Kidney epithelial cell (primary cell): Measurements from ENCODE around the gene KRTAP1-5. TPM values are rescaled to one million over a fixed set of nuclear protein-coding genes. Genes with fewer than 3 reads are reported as not detected.

ENCODE experiments used
- DNase-seq: peaks from one replicate; pipeline ENCODE4 v3.0.0-alpha.2; 2010; ENCODE audit warnings: low read depth
- H3K27me3 ChIP-seq: 2 replicates; pipeline ENCODE4 v1.6.0; 2011; ENCODE audit warnings: low read length; ENCODE audit not compliant: control insufficient read depth, insufficient read depth
- H3K36me3 ChIP-seq: 2 replicates; pipeline ENCODE4 v1.5.1; 2011; ENCODE audit warnings: low read length; ENCODE audit not compliant: control insufficient read depth, insufficient read depth
- H3K4me3 ChIP-seq: 2 replicates; pipeline ENCODE4 v1.5.1; 2011; ENCODE audit warnings: low read depth, mild to moderate bottlenecking, control low read depth, low read length
- total RNA-seq: library from RNA; depleted of rRNA; stranded (reverse); fragments of >200 nt; gene quantifications from 2 replicates; pipeline ENCODE4 v1.2.3, GENCODE V29; 2015
- TF ChIP-seq, protein P1 (sequence below): IDR thresholded peaks from 2 replicates; pipeline ENCODE4 v1.5.1; 2011; ENCODE audit warnings: mild to moderate bottlenecking, moderate library complexity, low read length, control low read depth, inconsistent platforms; ENCODE audit not compliant: insufficient read depth, poor library complexity, severe bottlenecking

Gene KRTAP1-5
- total RNA-seq, 1 donor from 2014 or later = not detected

DNA sequence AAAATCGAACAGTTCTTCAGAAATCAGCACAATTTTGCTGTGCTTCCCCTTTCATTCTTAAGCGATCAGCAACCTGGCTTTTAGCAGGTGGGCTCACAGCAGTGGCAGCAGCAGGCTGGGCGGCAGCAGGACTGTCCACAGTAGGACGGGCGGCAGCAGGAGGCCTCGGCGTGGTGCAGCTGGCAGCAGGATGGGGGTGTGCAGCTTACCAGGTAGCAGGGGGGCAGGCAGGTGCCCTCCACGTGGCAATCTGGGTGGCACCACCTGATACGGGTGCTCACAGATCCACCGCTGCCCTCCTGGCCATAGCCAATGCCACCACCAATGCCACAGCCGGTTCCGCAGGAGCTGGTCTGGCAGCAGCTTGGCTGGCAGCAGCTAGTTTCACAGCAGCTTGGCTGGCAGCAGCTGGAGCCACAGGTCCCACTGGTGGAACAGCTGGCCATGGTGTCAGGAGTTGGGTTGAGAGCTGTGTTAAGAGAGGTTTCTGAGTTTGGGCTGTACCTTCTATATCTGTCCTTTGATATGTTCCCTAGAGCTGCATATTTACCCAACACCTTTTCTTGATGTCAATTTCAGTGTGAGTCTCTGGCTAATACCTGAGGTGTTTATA, 2.7 kb upstream of the KRTAP1-5 start, which contains the start of gene KRTAP1-4:
TSS of gene KRTAP1-4 (minus strand) at position 563 of the 613 bp plus-strand sequence. CDS start at position 446, 117 bp downstream.
- no peak for DNase-seq
- no peak within 1 kb of the TSS for H3K4me3 ChIP-seq
- no peaks in the 10 kb centered on the region for H3K36me3 ChIP-seq
- TF ChIP-seq, protein P1, sequence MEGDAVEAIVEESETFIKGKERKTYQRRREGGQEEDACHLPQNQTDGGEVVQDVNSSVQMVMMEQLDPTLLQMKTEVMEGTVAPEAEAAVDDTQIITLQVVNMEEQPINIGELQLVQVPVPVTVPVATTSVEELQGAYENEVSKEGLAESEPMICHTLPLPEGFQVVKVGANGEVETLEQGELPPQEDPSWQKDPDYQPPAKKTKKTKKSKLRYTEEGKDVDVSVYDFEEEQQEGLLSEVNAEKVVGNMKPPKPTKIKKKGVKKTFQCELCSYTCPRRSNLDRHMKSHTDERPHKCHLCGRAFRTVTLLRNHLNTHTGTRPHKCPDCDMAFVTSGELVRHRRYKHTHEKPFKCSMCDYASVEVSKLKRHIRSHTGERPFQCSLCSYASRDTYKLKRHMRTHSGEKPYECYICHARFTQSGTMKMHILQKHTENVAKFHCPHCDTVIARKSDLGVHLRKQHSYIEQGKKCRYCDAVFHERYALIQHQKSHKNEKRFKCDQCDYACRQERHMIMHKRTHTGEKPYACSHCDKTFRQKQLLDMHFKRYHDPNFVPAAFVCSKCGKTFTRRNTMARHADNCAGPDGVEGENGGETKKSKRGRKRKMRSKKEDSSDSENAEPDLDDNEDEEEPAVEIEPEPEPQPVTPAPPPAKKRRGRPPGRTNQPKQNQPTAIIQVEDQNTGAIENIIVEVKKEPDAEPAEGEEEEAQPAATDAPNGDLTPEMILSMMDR = no peak
- H3K27me3 ChIP-seq = no peaks in the 10 kb centered on the region

DNA sequence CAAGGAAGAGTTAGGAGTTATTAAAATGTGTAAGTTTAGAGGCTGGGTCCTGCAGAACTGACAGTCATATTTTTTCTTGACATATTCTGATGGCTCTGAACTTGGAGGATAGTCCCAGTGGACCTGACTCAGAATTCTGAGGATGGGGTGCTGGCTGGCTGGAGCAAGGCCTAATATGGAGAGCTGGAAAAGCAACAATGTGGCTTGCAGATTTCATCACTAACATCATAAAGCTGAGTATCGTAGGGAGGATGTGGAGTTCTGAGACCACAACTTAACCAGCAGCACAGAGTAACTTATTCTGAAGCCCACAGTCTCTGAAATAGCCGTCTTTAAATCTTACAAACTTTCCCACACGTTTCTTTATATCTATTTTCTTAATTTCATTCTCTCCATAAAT, 2.3 kb downstream of the KRTAP1-5 start:
- Histone ChIP-seq H3K4me3 (no peak overlapping the region), H3K27me3 (no peaks in the 10 kb centered on the region), H3K36me3 (no peaks in the 10 kb centered on the region)
- DNase-seq = no peak
- TF ChIP-seq, protein P1 = no peak

DNA sequence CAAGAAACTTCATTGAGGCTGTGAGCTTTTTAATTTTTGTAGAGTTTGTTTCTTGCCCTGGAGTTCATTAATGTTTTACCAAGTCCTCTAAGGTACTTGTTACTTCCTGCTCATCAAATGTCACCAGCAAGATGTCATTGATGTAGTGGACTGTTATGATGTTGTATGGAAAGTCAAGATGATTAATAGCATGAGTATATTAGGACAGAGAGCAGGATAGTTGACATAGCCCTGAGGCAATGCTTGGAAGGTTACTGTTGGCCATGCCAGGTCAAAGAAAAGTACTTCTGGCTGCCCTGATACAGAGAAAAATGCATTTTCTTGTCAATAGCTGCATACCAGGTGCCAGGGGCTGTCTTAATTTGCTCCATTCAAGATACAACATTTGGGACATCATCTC, 6.7 kb downstream of the KRTAP1-5 start:
- H3K27me3 ChIP-seq = no peaks in the 10 kb centered on the region
- H3K36me3 ChIP-seq = no peaks in the 10 kb centered on the region
- TF ChIP-seq, protein P1 = no peak
- no peak overlapping the region for H3K4me3 ChIP-seq
- DNase-seq = no peak

DNA sequence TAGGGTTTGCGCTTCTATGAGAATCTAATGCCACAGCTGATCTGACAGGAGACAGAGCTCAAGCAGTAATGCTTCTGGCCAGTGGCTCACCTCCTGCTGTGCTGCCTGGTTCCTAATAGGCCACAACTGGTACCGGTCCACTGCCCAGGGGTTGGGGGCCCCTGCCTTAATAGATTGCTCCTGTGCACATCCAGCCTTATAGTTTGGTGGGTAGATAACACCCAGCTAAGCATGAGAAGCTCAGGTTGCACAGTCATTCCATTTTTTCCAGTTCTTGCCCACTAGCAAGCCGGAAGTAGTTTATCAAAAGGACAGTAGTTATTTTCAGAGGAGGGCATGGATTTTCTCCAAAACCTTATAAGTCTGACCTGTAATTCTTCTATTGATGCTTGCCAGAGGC, 7.6 kb downstream of the KRTAP1-5 start:
- H3K4me3 ChIP-seq = no peak overlapping the region
- no peaks in the 10 kb centered on the region for H3K27me3 ChIP-seq
- H3K36me3 ChIP-seq = no peaks in the 10 kb centered on the region
- no peak for DNase-seq
- TF ChIP-seq, protein P1 = no peak

DNA sequence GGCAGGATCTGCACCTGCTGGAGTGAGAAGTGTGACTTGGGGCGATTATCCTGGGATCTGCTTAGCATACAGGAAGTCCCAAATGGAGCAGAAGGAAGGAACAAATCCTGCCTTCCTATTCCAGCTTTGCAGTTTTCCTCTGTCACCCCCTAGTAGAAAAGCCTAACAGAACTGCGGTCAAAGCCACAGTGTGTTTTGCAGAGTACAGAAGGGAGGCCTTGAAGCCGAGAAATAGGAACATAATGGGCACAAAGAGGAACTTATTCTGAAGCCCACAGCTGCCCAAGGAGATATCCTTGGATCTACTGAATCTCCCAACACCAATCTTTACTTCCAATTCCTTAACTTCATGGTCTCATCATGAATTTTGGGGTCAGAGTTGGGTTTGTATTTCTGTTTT, 8.5 kb downstream of the KRTAP1-5 start:
- TF ChIP-seq, protein P1 = no peak
- Histone ChIP-seq H3K36me3 (no peaks in the 10 kb centered on the region), H3K4me3 (no peak overlapping the region), H3K27me3 (no peaks in the 10 kb centered on the region)
- no peak for DNase-seq

DNA sequence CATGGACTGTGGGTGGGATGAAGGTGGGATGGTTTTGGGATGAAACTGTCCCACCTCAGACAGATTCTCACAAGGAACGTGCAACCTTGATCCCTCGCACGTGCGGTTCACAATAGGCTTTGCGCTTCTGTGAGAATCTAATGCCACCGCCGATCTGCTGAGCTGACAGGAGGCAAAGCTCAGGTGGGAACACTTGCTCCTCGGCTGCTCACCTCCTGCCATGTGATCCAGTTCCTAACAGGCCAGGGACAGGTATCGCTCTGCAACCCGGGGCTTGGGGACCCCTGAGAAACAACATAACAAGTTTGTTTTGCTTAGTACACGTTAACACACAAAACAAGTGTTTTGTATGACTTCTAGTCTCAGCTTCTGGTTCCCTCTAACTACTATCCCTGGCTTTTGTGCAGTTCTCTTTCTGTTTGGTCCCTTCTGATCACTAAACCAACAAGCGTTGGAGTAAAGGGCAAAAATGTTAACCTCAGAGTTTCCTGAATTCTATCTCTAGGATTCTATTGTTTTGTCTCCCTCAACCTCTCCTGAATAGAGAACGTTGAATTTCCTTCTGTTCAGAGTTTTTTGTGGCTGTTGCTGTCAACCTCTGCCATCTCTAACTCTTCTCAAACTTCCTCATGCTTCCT, 10.3 kb downstream of the KRTAP1-5 start:
- Histone ChIP-seq H3K36me3 (no peaks in the 10 kb centered on the region), H3K4me3 (no peak overlapping the region), H3K27me3 (no peaks in the 10 kb centered on the region)
- TF ChIP-seq, protein P1 = no peak
- no peak for DNase-seq
